Gastroesophageal sphincter (tissue), 4 donors: ENCODE data around the gene UBE2B. TPM values are rescaled to one million over a fixed set of nuclear protein-coding genes. Genes with fewer than 3 reads are reported as not detected.
"Not testable (repeated sequence)": the region's sequence is repeated elsewhere in the genome, so short reads cannot be mapped to it uniquely, and the experiment has no call there.

Source experiments
- ATAC-seq: fragments of 150-250 bp; one replicate; pipeline ENCODE4 v1.9.1; 2016; ENCODE audit warnings: mild to moderate bottlenecking, moderate library complexity
- H3K27ac ChIP-seq, 4 donors: fragments of 200-600 bp; sonication (generic) in 3 of 4; 1 replicate in 3 of 4; 2 replicates in 1 of 4; pipeline ENCODE4 v1.5.1; 2016 to 2019
- H3K27me3 ChIP-seq: fragments of 200-600 bp; sonication (generic); one replicate; pipeline ENCODE4 v1.5.1; 2019
- H3K36me3 ChIP-seq, 2 donors: fragments of 200-600 bp; sonication (generic); one replicate each; pipeline ENCODE4 v1.5.1; 2019; ENCODE audit warnings: control low read depth in 1 of 2
- H3K4me1 ChIP-seq, 3 donors: fragments of 200-600 bp; sonication (generic); 1 replicate in 2 of 3; 2 replicates in 1 of 3; pipeline ENCODE4 v1.5.1; 2016 to 2019; ENCODE audit warnings: control low read depth in 2 of 3
- H3K4me3 ChIP-seq, 2 donors: fragments of 200-600 bp; sonication (generic); one replicate each; pipeline ENCODE4 v1.5.1; 2019; ENCODE audit warnings: mild to moderate bottlenecking in 1 of 2, moderate library complexity in 1 of 2
- H3K9me3 ChIP-seq, 3 donors: fragments of 200-600 bp; sonication (generic); one replicate each; pipeline ENCODE4 v1.5.1; 2017 to 2019; ENCODE audit warnings: control low read depth in 2 of 3
- CTCF ChIP-seq, 4 experiments: fragments of 200-600 bp in 2 of 4; fragments of 450-650 bp in 2 of 4; sonication (generic) in 1 of 4; IDR thresholded peaks; one replicate each; pipeline ENCODE4 v1.5.1; 2017 to 2019; ENCODE audit warnings: antibody characterized with exemption in 4 of 4, mild to moderate bottlenecking in 2 of 4, moderate library complexity in 2 of 4
- EP300 ChIP-seq: sonication (generic); formaldehyde crosslinking; IDR thresholded peaks from one replicate; pipeline ENCODE4 v1.6.1; 2017; ENCODE audit warnings: antibody characterized with exemption, mild to moderate bottlenecking
- POLR2A ChIP-seq, 2 donors: fragments of 450-650 bp; IDR thresholded peaks; one replicate each; pipeline ENCODE4 v1.6.1; 2017; ENCODE audit warnings: antibody characterized with exemption in 2 of 2, mild to moderate bottlenecking in 2 of 2, moderate library complexity in 1 of 2
- POLR2AphosphoS5 ChIP-seq: sonication (generic); formaldehyde crosslinking; IDR thresholded peaks from one replicate; pipeline ENCODE4 v1.6.1; 2017; ENCODE audit warnings: antibody characterized with exemption
- WGBS, 2 donors: methylation state at CpG; one replicate each; pipeline ENCODE4 v1.1.5; 2018; ENCODE audit warnings: low coverage in 1 of 2; 5-methylcytosine and 5-hydroxymethylcytosine counted together
- total RNA-seq, 4 donors: library from RNA; depleted of rRNA; stranded (reverse); fragments of >200 nt; gene quantifications; one replicate each; pipeline ENCODE4 v1.1.0, GENCODE V29; 2016

The UBE2B gene
- total RNA-seq, 4 donors from 2014 or later, result 36.6 to 53.9 (median 44.5) TPM

GRCh38 chr5:134371834-134372340 is 518 bp downstream of the UBE2B start:
- H3K27ac ChIP-seq, result peak overlapping the region; percentile 92 to 99 (median 96)
- peak overlapping the region; percentile 76 to 80 for H3K4me3 ChIP-seq
- H3K4me1 ChIP-seq, result peaks cover 7 to 64% (median 15%) of the 10 kb centered on the region in 3 donors
- WGBS, 2 donors, result 0% methylated on average over 1 to 18 of the region's 29 CpGs
- H3K36me3 ChIP-seq, result peaks cover 0 to 18% of the 10 kb centered on the region in 2 donors
- ATAC-seq, result no peak
- no peak for TF ChIP-seq POLR2A (IDR thresholded peaks at IDR 0.05)
- no peaks in the 10 kb centered on the region for H3K9me3 ChIP-seq
- H3K27me3 ChIP-seq, result no peaks in the 10 kb centered on the region

- H3K9me3 ChIP-seq, ATAC-seq, H3K27ac ChIP-seq, H3K27me3 ChIP-seq: not testable (repeated sequence)
- peak overlapping the region in 1 of 2 donors; percentile 76 for H3K4me3 ChIP-seq
- peaks cover 0 to 35% of the 10 kb centered on the region in 2 donors for H3K36me3 ChIP-seq
- 85% methylated on average over 5 of the region's 5 CpGs; no CpG with 5 or more reads in 1 of the 2 donors for WGBS, 2 donors
- H3K4me1 ChIP-seq, result peaks cover 7 to 66% (median 16%) of the 10 kb centered on the region in 3 donors
Measured at GRCh38 chr5:134373633-134374032, 2.3 kb downstream of the UBE2B start.

GRCh38 chr5:134374232-134374631 is 2.9 kb downstream of the UBE2B start:
- H3K9me3 ChIP-seq, result no peaks in the 10 kb centered on the region
- H3K4me3 ChIP-seq, result no peak overlapping the region
- TF ChIP-seq POLR2A (IDR thresholded peaks at IDR 0.05), result no peak
- no peak for TF ChIP-seq CTCF (IDR thresholded peaks at IDR 0.05)
- TF ChIP-seq EP300, result no peak
- no peak for TF ChIP-seq POLR2AphosphoS5
- 53 to 72% methylated on average over 3 of the region's 3 CpGs for WGBS, 2 donors
- ATAC-seq, result no peak
- H3K36me3 ChIP-seq, result peaks cover 0 to 41% of the 10 kb centered on the region in 2 donors
- no peaks in the 10 kb centered on the region for H3K27me3 ChIP-seq
- H3K4me1 ChIP-seq, result peaks cover 7 to 63% (median 16%) of the 10 kb centered on the region in 3 donors
- H3K27ac ChIP-seq, result no peak overlapping the region

- peaks cover 0 to 95% of the 10 kb centered on the region in 2 donors for H3K36me3 ChIP-seq
Measured at GRCh38 chr5:134380346-134380745, 9.0 kb downstream of the UBE2B start.

GRCh38 chr5:134382204-134382603 is 10.8 kb downstream of the UBE2B start:
- Histone ChIP-seq H3K4me1 (peaks cover 0 to 13% (median 0%) of the 10 kb centered on the region in 3 donors), H3K36me3 (peaks cover 0 to 100% of the 10 kb centered on the region in 2 donors)
- H3K27ac ChIP-seq, ATAC-seq, H3K4me3 ChIP-seq, H3K27me3 ChIP-seq, H3K9me3 ChIP-seq: not testable (repeated sequence)
- WGBS, 2 donors, result 96 to 100% methylated on average over 2 of the region's 2 CpGs

More at GRCh38 chr5:134380346-134380745, 9.0 kb downstream of the UBE2B start:
- Histone ChIP-seq H3K4me1 (peaks cover 0 to 26% (median 4%) of the 10 kb centered on the region in 3 donors), H3K4me3 (no peak overlapping the region), H3K27me3 (no peaks in the 10 kb centered on the region), H3K27ac (no peak overlapping the region), H3K9me3 (no peaks in the 10 kb centered on the region)
- 67 to 80% methylated on average over 5 of the region's 5 CpGs for WGBS, 2 donors
- no peak for ATAC-seq
- TF ChIP-seq POLR2AphosphoS5 (no peak), EP300 (no peak), POLR2A (IDR thresholded peaks at IDR 0.05) (no peak), CTCF (IDR thresholded peaks at IDR 0.05) (no peak)

- no peak overlapping the region for H3K4me3 ChIP-seq
- H3K27me3 ChIP-seq, result no peaks in the 10 kb centered on the region
- 40 to 62% methylated on average over 2 to 4 of the region's 4 CpGs for WGBS, 2 donors
- ATAC-seq, result no peak
- peaks cover 0 to 6% (median 0%) of the 10 kb centered on the region in 3 donors for H3K4me1 ChIP-seq
- TF ChIP-seq CTCF (IDR thresholded peaks at IDR 0.05), result no peak
- no peak for TF ChIP-seq EP300
- no peak for TF ChIP-seq POLR2A (IDR thresholded peaks at IDR 0.05)
- TF ChIP-seq POLR2AphosphoS5, result no peak
- H3K27ac ChIP-seq, result no peak overlapping the region
- H3K36me3 ChIP-seq, result peaks cover 6 to 100% of the 10 kb centered on the region in 2 donors
- no peaks in the 10 kb centered on the region for H3K9me3 ChIP-seq
Measured at GRCh38 chr5:134383980-134384697, 12.8 kb downstream of the UBE2B start.
